ENCODE data around the gene KRTAP12-1.

Gene KRTAP12-1

DNA sequence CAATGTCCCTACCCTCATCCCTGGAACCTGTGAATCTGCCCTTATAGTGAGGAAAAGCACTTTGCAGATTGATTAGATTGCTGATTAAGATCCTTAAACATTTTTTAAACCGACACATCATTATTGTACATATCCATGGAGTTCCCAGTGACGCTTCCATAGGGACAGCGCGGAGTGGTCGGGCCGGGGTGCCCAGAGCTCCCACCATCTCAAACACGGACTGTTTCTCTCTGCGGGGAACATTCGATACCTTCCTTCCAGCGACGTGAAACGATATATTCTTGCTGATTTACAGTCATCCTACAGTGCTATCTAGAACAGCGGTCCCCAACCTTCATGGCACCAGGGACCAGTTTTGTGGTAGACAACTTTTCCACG lies 19.0 kb upstream of the KRTAP12-1 start:
- TF ChIP-seq, protein P1, sequence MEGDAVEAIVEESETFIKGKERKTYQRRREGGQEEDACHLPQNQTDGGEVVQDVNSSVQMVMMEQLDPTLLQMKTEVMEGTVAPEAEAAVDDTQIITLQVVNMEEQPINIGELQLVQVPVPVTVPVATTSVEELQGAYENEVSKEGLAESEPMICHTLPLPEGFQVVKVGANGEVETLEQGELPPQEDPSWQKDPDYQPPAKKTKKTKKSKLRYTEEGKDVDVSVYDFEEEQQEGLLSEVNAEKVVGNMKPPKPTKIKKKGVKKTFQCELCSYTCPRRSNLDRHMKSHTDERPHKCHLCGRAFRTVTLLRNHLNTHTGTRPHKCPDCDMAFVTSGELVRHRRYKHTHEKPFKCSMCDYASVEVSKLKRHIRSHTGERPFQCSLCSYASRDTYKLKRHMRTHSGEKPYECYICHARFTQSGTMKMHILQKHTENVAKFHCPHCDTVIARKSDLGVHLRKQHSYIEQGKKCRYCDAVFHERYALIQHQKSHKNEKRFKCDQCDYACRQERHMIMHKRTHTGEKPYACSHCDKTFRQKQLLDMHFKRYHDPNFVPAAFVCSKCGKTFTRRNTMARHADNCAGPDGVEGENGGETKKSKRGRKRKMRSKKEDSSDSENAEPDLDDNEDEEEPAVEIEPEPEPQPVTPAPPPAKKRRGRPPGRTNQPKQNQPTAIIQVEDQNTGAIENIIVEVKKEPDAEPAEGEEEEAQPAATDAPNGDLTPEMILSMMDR (conservative IDR thresholded peaks at IDR 0.05; ENCODE audit: low read length) = no peak
- TF ChIP-seq EZH2phosphoT487 (IDR thresholded peaks at IDR 0.05; ENCODE audit: borderline replicate concordance) = no peak
- Histone ChIP-seq H3K4me3 (ENCODE audit: low read length, poor library complexity, severe bottlenecking) (no peak overlapping the region), H3K27me3 (ENCODE audit: insufficient read depth, low read length, poor library complexity, severe bottlenecking) (no peaks in the 10 kb centered on the region), H3K79me2 (ENCODE audit: insufficient read depth, low read length) (no peaks in the 10 kb centered on the region), H2AFZ (ENCODE audit: low read length) (no peak overlapping the region), H3K9ac (ENCODE audit: low read depth, low read length, poor library complexity, severe bottlenecking) (no peak overlapping the region), H4K20me1 (ENCODE audit: insufficient read depth, low read length, poor library complexity, severe bottlenecking) (no peaks in the 10 kb centered on the region), H3K9me3 (ENCODE audit: insufficient read depth, low read depth, low read length) (no peaks in the 10 kb centered on the region), H3K9me2 (replicated peaks; ENCODE audit: low read depth, low read length) (no peaks in the 10 kb centered on the region), H3K4me2 (ENCODE audit: low read depth, low read length, poor library complexity, severe bottlenecking) (no peak overlapping the region), H3F3A (ENCODE audit: low read depth) (no peaks in the 10 kb centered on the region), H3K4me1 (ENCODE audit: insufficient read depth, low read length, poor library complexity, severe bottlenecking) (no peaks in the 10 kb centered on the region), H3K36me3 (ENCODE audit: insufficient read depth, low read length) (no peaks in the 10 kb centered on the region)

- no peak overlapping the region for H2AFZ ChIP-seq (ENCODE audit: low read length)
- no peaks in the 10 kb centered on the region for H3K4me1 ChIP-seq (ENCODE audit: insufficient read depth, low read length, poor library complexity, severe bottlenecking)
- TF ChIP-seq, protein P1 (conservative IDR thresholded peaks at IDR 0.05; ENCODE audit: low read length) = no peak
- no peak for TF ChIP-seq EZH2phosphoT487 (IDR thresholded peaks at IDR 0.05; ENCODE audit: borderline replicate concordance)
These were observed 18.4 kb upstream of the KRTAP12-1 start for GRCh38 chr21:44700101-44701022.

GRCh38 chr21:44699502-44700001 lies 17.6 kb upstream of the KRTAP12-1 start:
- H3K9me2 ChIP-seq (replicated peaks; ENCODE audit: low read depth, low read length) = no peaks in the 10 kb centered on the region
- H3K9me3 ChIP-seq (ENCODE audit: insufficient read depth, low read depth, low read length) = no peaks in the 10 kb centered on the region
- no peaks in the 10 kb centered on the region for H3K27me3 ChIP-seq (ENCODE audit: insufficient read depth, low read length, poor library complexity, severe bottlenecking)
- H3K9ac ChIP-seq (ENCODE audit: low read depth, low read length, poor library complexity, severe bottlenecking) = no peak overlapping the region
- H3K4me1 ChIP-seq (ENCODE audit: insufficient read depth, low read length, poor library complexity, severe bottlenecking) = no peaks in the 10 kb centered on the region
- H4K20me1 ChIP-seq (ENCODE audit: insufficient read depth, low read length, poor library complexity, severe bottlenecking) = no peaks in the 10 kb centered on the region
- TF ChIP-seq, protein P1 (conservative IDR thresholded peaks at IDR 0.05; ENCODE audit: low read length) = no peak
- TF ChIP-seq EZH2phosphoT487 (IDR thresholded peaks at IDR 0.05; ENCODE audit: borderline replicate concordance) = no peak
- H3K4me2 ChIP-seq (ENCODE audit: low read depth, low read length, poor library complexity, severe bottlenecking) = no peak overlapping the region
- H3F3A ChIP-seq (ENCODE audit: low read depth) = no peaks in the 10 kb centered on the region
- no peak overlapping the region for H2AFZ ChIP-seq (ENCODE audit: low read length)
- H3K4me3 ChIP-seq (ENCODE audit: low read length, poor library complexity, severe bottlenecking) = no peak overlapping the region
- no peaks in the 10 kb centered on the region for H3K36me3 ChIP-seq (ENCODE audit: insufficient read depth, low read length)
- H3K79me2 ChIP-seq (ENCODE audit: insufficient read depth, low read length) = no peaks in the 10 kb centered on the region

More at GRCh38 chr21:44700101-44701022, 18.4 kb upstream of the KRTAP12-1 start:
- Histone ChIP-seq H3K27me3 (ENCODE audit: insufficient read depth, low read length, poor library complexity, severe bottlenecking) (no peaks in the 10 kb centered on the region), H3K36me3 (ENCODE audit: insufficient read depth, low read length) (no peaks in the 10 kb centered on the region), H3K9ac (ENCODE audit: low read depth, low read length, poor library complexity, severe bottlenecking) (no peak overlapping the region), H3K4me3 (ENCODE audit: low read length, poor library complexity, severe bottlenecking) (no peak overlapping the region), H4K20me1 (ENCODE audit: insufficient read depth, low read length, poor library complexity, severe bottlenecking) (no peaks in the 10 kb centered on the region), H3K79me2 (ENCODE audit: insufficient read depth, low read length) (no peaks in the 10 kb centered on the region), H3K9me3 (ENCODE audit: insufficient read depth, low read depth, low read length) (no peaks in the 10 kb centered on the region), H3F3A (ENCODE audit: low read depth) (no peaks in the 10 kb centered on the region), H3K4me2 (ENCODE audit: low read depth, low read length, poor library complexity, severe bottlenecking) (no peak overlapping the region), H3K9me2 (replicated peaks; ENCODE audit: low read depth, low read length) (no peaks in the 10 kb centered on the region)
